A673 (cell line): Measurements from ENCODE around the gene DUSP15. TPM values are rescaled to one million over a fixed set of nuclear protein-coding genes. Genes with fewer than 3 reads are reported as not detected.

Source experiments
- BruUV-seq: library from RNA; stranded (reverse); fragments of 400-500 nt; replicated peaks from 2 replicates; lab custom pipeline; 2021; lab: Mats Ljungman, UMichigan
- CTCF ChIA-PET: fragments of 300-600 bp; sonication (Branson Sonifier 250); formaldehyde crosslinking; loops from one replicate; lab custom pipeline; 2022; ENCODE audit warnings: antibody characterized with exemption; lab: Charles Lee
- POLR2A ChIA-PET: fragments of 300-600 bp; sonication (Branson Sonifier 250); formaldehyde crosslinking; loops from one replicate; lab custom pipeline; 2022; ENCODE audit warnings: antibody characterized with exemption; ENCODE audit not compliant: low non-redundant PET; lab: Charles Lee
- DNase-seq: peaks from one replicate; pipeline ENCODE4 v3.0.0-alpha.2; 2015; ENCODE audit warnings: low spot score
- H3K27ac ChIP-seq: fragments of 200-600 bp; sonication (generic); 2 replicates; pipeline ENCODE4 v1.5.1; 2016; ENCODE audit warnings: mixed run types, low read depth, mild to moderate bottlenecking, mixed read lengths, antibody characterized with exemption, low read length; ENCODE audit not compliant: poor library complexity, severe bottlenecking
- H3K27me3 ChIP-seq: fragments of 200-600 bp; sonication (generic); replicated peaks from 2 replicates; pipeline ENCODE4 v1.6.1; 2017; ENCODE audit warnings: mixed run types, low read depth, mild to moderate bottlenecking, mixed read lengths, antibody characterized with exemption, low read length; ENCODE audit not compliant: insufficient read depth, poor library complexity
- H3K36me3 ChIP-seq: fragments of 200-600 bp; sonication (generic); 2 replicates; pipeline ENCODE4 v1.6.1; 2016; ENCODE audit warnings: mixed run types, mild to moderate bottlenecking, mixed read lengths, antibody characterized with exemption, low read length; ENCODE audit not compliant: insufficient read depth, poor library complexity, severe bottlenecking
- H3K4me1 ChIP-seq: fragments of 200-600 bp; sonication (generic); 2 replicates; pipeline ENCODE4 v1.6.1; 2017; ENCODE audit warnings: mixed run types, mild to moderate bottlenecking, mixed read lengths, antibody characterized with exemption, low read length; ENCODE audit not compliant: insufficient read depth, poor library complexity, severe bottlenecking
- H3K4me3 ChIP-seq: fragments of 200-600 bp; sonication (generic); 2 replicates; pipeline ENCODE4 v1.5.1; 2016; ENCODE audit warnings: low read depth, mixed run types, mild to moderate bottlenecking, mixed read lengths, low read length; ENCODE audit not compliant: poor library complexity, severe bottlenecking
- H3K9me3 ChIP-seq: fragments of 200-600 bp; sonication (generic); 2 replicates; pipeline ENCODE4 v1.6.1; 2016; ENCODE audit warnings: mixed run types, low read depth, mild to moderate bottlenecking, mixed read lengths, antibody characterized with exemption, low read length; ENCODE audit not compliant: poor library complexity, severe bottlenecking
- CTCF ChIP-seq: fragments of 300-800, 200-600 bp; sonication (generic); conservative IDR thresholded peaks from 2 replicates; pipeline ENCODE4 v1.5.1; 2017; ENCODE audit warnings: low read depth, mild to moderate bottlenecking, antibody characterized with exemption, low read length, moderate library complexity, mixed read lengths
- EZH2 ChIP-seq: fragments of 200-600 bp; sonication (generic); IDR thresholded peaks from 2 replicates; pipeline ENCODE4 v1.6.1; 2017; ENCODE audit warnings: borderline replicate concordance, low read depth, mild to moderate bottlenecking, mixed read lengths, antibody characterized with exemption, low read length; ENCODE audit not compliant: poor library complexity, severe bottlenecking
- intact Hi-C: fragments of 100-400 bp; cut with micrococcal nuclease; formaldehyde crosslinking; loops from one replicate; pipeline ENCODE4 v1.10.0; 2022; ENCODE audit not compliant: unreplicated experiment
- total RNA-seq: library from RNA; stranded (reverse); gene quantifications from 2 replicates; pipeline ENCODE4 v1.2.3, GENCODE V29; 2021

DUSP15 gene
- total RNA-seq, 1 experiment from 2014 or later, result not detected

- peaks cover 4% of the 10 kb centered on the region for H3K4me1 ChIP-seq
- DNase-seq, result no peak
- H3K9me3 ChIP-seq, result no peaks in the 10 kb centered on the region
- no TSS peak for BruUV-seq
- POLR2A ChIA-PET, result no interaction called here
- H3K36me3 ChIP-seq, result no peaks in the 10 kb centered on the region
- intact Hi-C loops, result no loop called here
- CTCF ChIA-PET, result interaction anchor here (0.5 kb wide), 1 partner anchor 12 kb away, joined by 3 read pairs; no protein-coding TSS in a partner anchor
- peaks cover 35% of the 10 kb centered on the region for H3K27me3 ChIP-seq
- H3K4me3 ChIP-seq, result no peak overlapping the region
- H3K27ac ChIP-seq, result no peak overlapping the region
- TF ChIP-seq CTCF (no peak), EZH2 (no peak)
Observed at GRCh38 chr20:31864521-31865400, 5.6 kb downstream of the DUSP15 start.

- intact Hi-C loops, result no loop called here
- Histone ChIP-seq H3K36me3 (no peaks in the 10 kb centered on the region), H3K4me3 (no peak overlapping the region), H3K9me3 (no peaks in the 10 kb centered on the region), H3K27me3 (peaks cover 36% of the 10 kb centered on the region), H3K27ac (no peak overlapping the region), H3K4me1 (peaks cover 4% of the 10 kb centered on the region)
- CTCF ChIA-PET, result interaction anchor here (1.0 kb wide), 1 partner anchor 16 kb away, joined by 3 read pairs; no protein-coding TSS in a partner anchor
- POLR2A ChIA-PET, result no interaction called here
- no peak for DNase-seq
- no TSS peak for BruUV-seq
- TF ChIP-seq EZH2 (no peak), CTCF (no peak)
Observed at GRCh38 chr20:31863296-31864085, 6.8 kb downstream of the DUSP15 start.

- BruUV-seq, result no TSS peak
- DNase-seq, result no peak
- Histone ChIP-seq H3K36me3 (no peaks in the 10 kb centered on the region), H3K4me3 (no peak overlapping the region), H3K27me3 (peaks cover 43% of the 10 kb centered on the region), H3K4me1 (peaks cover 4% of the 10 kb centered on the region), H3K9me3 (no peaks in the 10 kb centered on the region), H3K27ac (no peak overlapping the region)
- ChIA-PET CTCF (no interaction called here), POLR2A (interaction anchor here (0.7 kb wide), 1 partner anchor 12 kb away, joined by 3 read pairs; no protein-coding TSS in a partner anchor)
- intact Hi-C loops, result no loop called here
- TF ChIP-seq EZH2, result no peak
- no peak for TF ChIP-seq CTCF
Observed at GRCh38 chr20:31862506-31862905, 7.8 kb downstream of the DUSP15 start.
